BJ (cell line): ENCODE measurements around the gene ADAM10. TPM values are rescaled to one million over a fixed set of nuclear protein-coding genes. Genes with fewer than 3 reads are reported as not detected.

Source experiments
- CTCF ChIA-PET: fragments of 350-600 bp; formaldehyde crosslinking; extraction: SDS; loops from one replicate; lab custom pipeline; 2021; ENCODE audit warnings: antibody characterized with exemption, inconsistent platforms; lab: Yijun Ruan, JAX
- POLR2A ChIA-PET: fragments of 300-600 bp; sonication (Branson Sonifier 250); formaldehyde crosslinking; extraction: SDS; loops from one replicate; lab custom pipeline; 2021; ENCODE audit warnings: antibody characterized with exemption; lab: Charles Lee
- DNase-seq: peaks from one replicate; pipeline ENCODE4 v3.0.0-alpha.2; 2011; ENCODE audit warnings: low read depth
- H3K27me3 ChIP-seq: 2 replicates; pipeline ENCODE4 v1.6.0; 2011; ENCODE audit warnings: low read length; ENCODE audit not compliant: control insufficient read depth, insufficient read depth
- H3K36me3 ChIP-seq: 2 replicates; pipeline ENCODE4 v1.5.1; 2011; ENCODE audit warnings: low read length; ENCODE audit not compliant: control insufficient read depth, insufficient read depth
- H3K4me3 ChIP-seq: 2 replicates; pipeline ENCODE4 v1.5.1; 2011; ENCODE audit warnings: low read depth, mild to moderate bottlenecking, control low read depth, low read length
- CTCF ChIP-seq: IDR thresholded peaks from 2 replicates; pipeline ENCODE4 v1.5.1; 2011; ENCODE audit warnings: low read depth, mild to moderate bottlenecking, control low read depth, inconsistent platforms, low read length, moderate library complexity; ENCODE audit not compliant: insufficient read depth
- polyA plus RNA-seq: library from polyadenylated mRNA; depleted of rRNA; stranded (reverse); fragments of >200 nt; gene quantifications from 2 replicates; pipeline ENCODE4 v1.2.3, GENCODE V29; 2011

ADAM10 gene
- polyA plus RNA-seq, 1 experiment, result 106 TPM

- DNase-seq, result no peak
- Histone ChIP-seq H3K27me3 (peaks cover 3% of the 10 kb centered on the region), H3K4me3 (no peak overlapping the region), H3K36me3 (no peaks in the 10 kb centered on the region)
- CTCF ChIA-PET, result no interaction called here
- no peak for TF ChIP-seq CTCF
- POLR2A ChIA-PET, result no interaction called here
These were observed 194.7 kb downstream of the ADAM10 start for GRCh38 chr15:58554758-58555157.

- ChIA-PET POLR2A (no interaction called here), CTCF (interaction anchor here (0.6 kb wide), 1 partner anchor 81 kb away, joined by 3 read pairs; no protein-coding TSS in a partner anchor)
- H3K36me3 ChIP-seq, result no peaks in the 10 kb centered on the region
- TF ChIP-seq CTCF, result no peak
- DNase-seq, result no peak
- peaks cover 3% of the 10 kb centered on the region for H3K27me3 ChIP-seq
- no peak overlapping the region for H3K4me3 ChIP-seq
These were observed 196.1 kb downstream of the ADAM10 start for GRCh38 chr15:58553365-58553918.

- no peak for DNase-seq
- H3K4me3 ChIP-seq, result no peak overlapping the region
- no peak for TF ChIP-seq CTCF
- ChIA-PET POLR2A (no interaction called here), CTCF (interaction anchor here (0.6 kb wide), 1 partner anchor 82 kb away, joined by 3 read pairs; no protein-coding TSS in a partner anchor)
- H3K27me3 ChIP-seq, result peaks cover 3% of the 10 kb centered on the region
- no peaks in the 10 kb centered on the region for H3K36me3 ChIP-seq
These were observed 196.8 kb downstream of the ADAM10 start for GRCh38 chr15:58552505-58553364.

GRCh38 chr15:58551764-58552504 lies 197.6 kb downstream of the ADAM10 start:
- Histone ChIP-seq H3K4me3 (no peak overlapping the region), H3K27me3 (peaks cover 3% of the 10 kb centered on the region), H3K36me3 (no peaks in the 10 kb centered on the region)
- ChIA-PET CTCF (no interaction called here), POLR2A (no interaction called here)
- peak; percentile 78 for DNase-seq
- no peak for TF ChIP-seq CTCF

- no peak for TF ChIP-seq CTCF
- ChIA-PET POLR2A (no interaction called here), CTCF (interaction anchor here (2.0 kb wide), 1 partner anchor 117 kb away, joined by 5 read pairs; no protein-coding TSS in a partner anchor)
- Histone ChIP-seq H3K4me3 (no peak overlapping the region), H3K27me3 (peaks cover 3% of the 10 kb centered on the region), H3K36me3 (no peaks in the 10 kb centered on the region)
- no peak for DNase-seq
These were observed 198.3 kb downstream of the ADAM10 start for GRCh38 chr15:58551084-58551763.
